ENCODE results near the gene REM2.

DNA sequence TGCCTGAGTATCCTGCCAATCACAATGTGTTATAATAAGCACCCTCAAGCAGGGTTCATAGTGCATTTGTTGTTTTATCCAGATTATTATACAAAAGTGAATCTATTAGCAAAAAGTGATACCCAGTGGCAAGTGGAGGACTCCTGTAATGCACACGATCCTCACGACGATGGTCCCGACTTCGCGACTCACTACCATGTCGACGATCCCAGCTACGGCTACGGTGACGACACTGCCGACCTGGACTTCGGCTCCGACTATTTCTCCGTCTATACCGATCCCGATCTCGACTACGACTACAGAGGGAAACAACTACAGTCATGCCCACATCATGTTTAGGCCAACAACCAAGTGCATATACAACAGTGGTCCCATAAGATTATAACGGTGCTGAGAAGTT lies 23.1 kb downstream of the REM2 start:
- TF ChIP-seq CTCF (IDR thresholded peaks at IDR 0.05), result no peak
- TF ChIP-seq, protein P1, sequence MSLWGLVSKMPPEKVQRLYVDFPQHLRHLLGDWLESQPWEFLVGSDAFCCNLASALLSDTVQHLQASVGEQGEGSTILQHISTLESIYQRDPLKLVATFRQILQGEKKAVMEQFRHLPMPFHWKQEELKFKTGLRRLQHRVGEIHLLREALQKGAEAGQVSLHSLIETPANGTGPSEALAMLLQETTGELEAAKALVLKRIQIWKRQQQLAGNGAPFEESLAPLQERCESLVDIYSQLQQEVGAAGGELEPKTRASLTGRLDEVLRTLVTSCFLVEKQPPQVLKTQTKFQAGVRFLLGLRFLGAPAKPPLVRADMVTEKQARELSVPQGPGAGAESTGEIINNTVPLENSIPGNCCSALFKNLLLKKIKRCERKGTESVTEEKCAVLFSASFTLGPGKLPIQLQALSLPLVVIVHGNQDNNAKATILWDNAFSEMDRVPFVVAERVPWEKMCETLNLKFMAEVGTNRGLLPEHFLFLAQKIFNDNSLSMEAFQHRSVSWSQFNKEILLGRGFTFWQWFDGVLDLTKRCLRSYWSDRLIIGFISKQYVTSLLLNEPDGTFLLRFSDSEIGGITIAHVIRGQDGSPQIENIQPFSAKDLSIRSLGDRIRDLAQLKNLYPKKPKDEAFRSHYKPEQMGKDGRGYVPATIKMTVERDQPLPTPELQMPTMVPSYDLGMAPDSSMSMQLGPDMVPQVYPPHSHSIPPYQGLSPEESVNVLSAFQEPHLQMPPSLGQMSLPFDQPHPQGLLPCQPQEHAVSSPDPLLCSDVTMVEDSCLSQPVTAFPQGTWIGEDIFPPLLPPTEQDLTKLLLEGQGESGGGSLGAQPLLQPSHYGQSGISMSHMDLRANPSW (CRISPR knock-in tag; conservative IDR thresholded peaks at IDR 0.05; ENCODE audit: low read depth), result no peak
- TF ChIP-seq CDX4 (CRISPR knock-in tag; IDR thresholded peaks at IDR 0.05; ENCODE audit: borderline replicate concordance), result no peak
- TF ChIP-seq CREM (CRISPR knock-in tag; IDR thresholded peaks at IDR 0.05), result no peak
- no peak for TF ChIP-seq CREB1 (CRISPR knock-in tag; IDR thresholded peaks at IDR 0.05)

Measured in WTC11 (cell line).